Central memory CD8-positive, alpha-beta T cell (primary cell): ENCODE measurements around the gene DLX2.
"Not testable (repeated sequence)": the region's sequence is repeated elsewhere in the genome, so short reads cannot be mapped to it uniquely, and the experiment has no call there.

Source experiments
- ATAC-seq: fragments of 150-1000 bp; cut with Tn5 transposase; replicated peaks from 2 replicates; pipeline ENCODE4 v1.10.0; 2022; ENCODE audit warnings: mild to moderate bottlenecking, moderate FRiP score, moderate number of reproducible peaks; ENCODE audit not compliant: poor library complexity, severe bottlenecking; ENCODE audit errors: extremely low read depth
- DNase-seq, 2 donors: peaks; one replicate each; pipeline ENCODE4 v3.0.0; 2021; ENCODE audit warnings: low spot score in 2 of 2
- H3K27ac Mint-ChIP-seq: one replicate; pipeline ENCODE4 v1.8.0; 2022; ENCODE audit warnings: low read depth, mild to moderate bottlenecking, moderate library complexity, mixed read lengths
- H3K27me3 Mint-ChIP-seq: one replicate; pipeline ENCODE4 v1.8.0; 2022; ENCODE audit warnings: mixed read lengths
- H3K36me3 Mint-ChIP-seq: one replicate; pipeline ENCODE4 v1.8.0; 2022; ENCODE audit warnings: mild to moderate bottlenecking, moderate library complexity, mixed read lengths; ENCODE audit not compliant: insufficient read depth
- H3K4me1 Mint-ChIP-seq: one replicate; pipeline ENCODE4 v1.8.0; 2022; ENCODE audit warnings: mixed read lengths
- H3K4me3 Mint-ChIP-seq: one replicate; pipeline ENCODE4 v1.8.0; 2022; ENCODE audit warnings: mild to moderate bottlenecking, moderate library complexity, mixed read lengths
- H3K9me3 Mint-ChIP-seq: one replicate; pipeline ENCODE4 v1.8.0; 2022; ENCODE audit warnings: mixed read lengths

The DLX2 gene

DNA sequence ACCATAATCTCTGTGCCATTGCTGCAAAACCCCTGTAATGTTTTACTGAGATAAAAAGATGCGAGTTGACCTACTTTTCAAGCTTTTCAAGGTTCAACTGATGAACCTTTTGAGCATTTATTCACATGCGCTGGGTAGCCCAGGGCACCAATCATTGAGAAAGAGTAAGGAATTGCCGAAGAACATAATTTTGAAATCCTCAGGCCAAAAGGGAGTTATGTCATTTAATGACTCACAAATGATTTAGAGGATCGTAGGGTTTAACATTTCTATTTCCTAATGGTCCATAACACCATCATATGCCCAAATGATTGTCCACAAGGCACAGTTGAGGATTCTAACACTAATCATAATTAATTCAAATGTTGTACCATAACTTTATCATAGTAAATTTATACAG, 37.6 kb downstream of the DLX2 start:
- H3K4me3 Mint-ChIP-seq, result no peak overlapping the region
- H3K27ac Mint-ChIP-seq, result no peak overlapping the region
- no peaks in the 10 kb centered on the region for H3K9me3 Mint-ChIP-seq
- no peak for ATAC-seq
- no peaks in the 10 kb centered on the region for H3K27me3 Mint-ChIP-seq
- DNase-seq, result no peak
- H3K36me3 Mint-ChIP-seq, result no peaks in the 10 kb centered on the region
- H3K4me1 Mint-ChIP-seq, result no peaks in the 10 kb centered on the region

DNA sequence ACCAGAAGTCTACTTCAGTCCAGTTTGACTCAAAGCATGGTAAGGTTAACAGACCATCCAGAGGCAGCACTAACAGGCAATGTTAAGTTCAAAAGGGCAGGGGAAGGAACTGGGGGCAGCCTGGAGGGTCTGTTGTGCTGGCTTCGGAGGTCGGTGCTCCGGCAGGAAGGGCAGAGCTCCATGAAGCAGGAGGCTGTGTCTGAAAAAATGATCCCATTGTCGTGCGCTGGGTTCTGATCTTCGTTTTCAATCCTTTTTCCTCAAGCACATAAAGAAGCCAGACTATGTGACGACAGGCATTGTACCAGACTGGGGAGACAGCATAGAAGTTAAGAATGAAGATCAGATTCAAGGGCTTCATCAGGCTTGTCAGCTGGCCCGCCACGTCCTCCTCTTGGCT, 39.3 kb downstream of the DLX2 start:
- Mint-ChIP-seq H3K9me3 (no peaks in the 10 kb centered on the region), H3K4me1 (no peaks in the 10 kb centered on the region), H3K36me3 (no peaks in the 10 kb centered on the region), H3K27ac (no peak overlapping the region), H3K4me3 (no peak overlapping the region), H3K27me3 (no peaks in the 10 kb centered on the region)
- DNase-seq, result no peak
- ATAC-seq, result no peak

GRCh38 chr2:172062402-172063004, 40.2 kb downstream of the DLX2 start:
- no peaks in the 10 kb centered on the region for H3K36me3 Mint-ChIP-seq
- no peaks in the 10 kb centered on the region for H3K27me3 Mint-ChIP-seq
- H3K4me3 Mint-ChIP-seq, result no peak overlapping the region
- no peak overlapping the region for H3K27ac Mint-ChIP-seq
- ATAC-seq (no peak), DNase-seq (no peak)
- no peaks in the 10 kb centered on the region for H3K4me1 Mint-ChIP-seq
- H3K9me3 Mint-ChIP-seq, result no peaks in the 10 kb centered on the region

DNA sequence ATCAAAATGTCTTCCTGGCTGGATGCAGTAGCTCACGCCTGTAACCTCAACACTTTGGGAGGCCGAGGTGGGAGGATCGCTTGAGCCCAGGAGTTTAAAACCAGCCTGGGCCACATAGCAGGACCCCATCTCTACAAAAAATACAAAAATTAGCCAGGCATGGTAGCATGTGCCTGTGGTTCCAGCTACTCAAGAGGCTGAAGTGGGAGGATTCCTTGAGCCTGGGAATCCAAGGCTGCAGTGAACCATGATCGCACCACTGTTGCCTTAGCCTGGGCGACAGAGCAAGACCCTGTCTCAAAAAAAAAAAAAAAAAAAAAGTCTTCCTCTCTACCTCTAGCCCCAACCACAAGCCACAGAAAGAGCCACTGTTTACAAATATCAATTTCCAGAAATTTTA, 42.6 kb downstream of the DLX2 start:
- not testable (repeated sequence) for DNase-seq, H3K9me3 Mint-ChIP-seq, H3K27me3 Mint-ChIP-seq, ATAC-seq, H3K27ac Mint-ChIP-seq, H3K4me3 Mint-ChIP-seq, H3K36me3 Mint-ChIP-seq, H3K4me1 Mint-ChIP-seq

DNA sequence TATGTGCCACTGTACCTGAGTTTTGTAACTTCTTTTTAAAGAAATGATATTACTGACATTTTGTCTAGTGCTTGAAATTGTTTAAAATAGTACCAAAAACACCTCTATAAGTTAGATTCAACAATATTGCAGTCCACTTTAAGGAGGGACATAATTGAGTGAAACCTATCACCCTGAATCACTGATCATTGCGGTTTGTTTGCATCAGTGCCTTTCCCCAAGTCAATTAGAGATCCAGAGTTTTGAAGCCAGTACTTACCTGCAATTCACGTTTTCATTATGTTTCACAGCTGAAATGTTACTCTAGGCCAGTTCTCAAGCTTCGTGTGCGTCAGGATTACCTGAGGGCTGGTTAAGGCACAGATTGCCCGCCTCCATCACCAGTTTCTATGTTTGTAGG, 44.0 kb downstream of the DLX2 start:
- DNase-seq (no peak), ATAC-seq (no peak)
- Mint-ChIP-seq H3K9me3 (no peaks in the 10 kb centered on the region), H3K27ac (no peak overlapping the region), H3K36me3 (no peaks in the 10 kb centered on the region), H3K4me1 (no peaks in the 10 kb centered on the region), H3K27me3 (no peaks in the 10 kb centered on the region), H3K4me3 (no peak overlapping the region)

DNA sequence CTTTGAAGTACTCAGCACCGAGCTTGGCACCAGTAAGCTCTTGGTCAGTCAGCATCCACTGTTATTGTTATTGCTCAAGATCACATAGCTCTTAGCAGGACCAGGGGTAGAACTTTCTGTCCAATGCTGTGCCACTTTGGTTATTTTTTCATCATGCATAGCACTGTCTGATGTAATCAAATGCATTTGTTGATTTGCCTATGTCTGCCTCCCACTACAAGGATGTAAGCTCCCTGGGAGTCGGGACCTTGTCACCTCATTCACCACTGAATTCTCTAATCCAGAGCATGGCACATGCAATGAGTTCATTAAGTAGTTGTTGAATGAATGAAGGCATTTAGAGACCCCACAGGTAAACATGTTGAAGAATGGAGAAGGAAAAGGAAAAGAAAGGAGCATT, 46.4 kb downstream of the DLX2 start:
- Mint-ChIP-seq H3K4me1 (no peaks in the 10 kb centered on the region), H3K27ac (no peak overlapping the region), H3K9me3 (no peaks in the 10 kb centered on the region), H3K27me3 (no peaks in the 10 kb centered on the region), H3K4me3 (no peak overlapping the region), H3K36me3 (no peaks in the 10 kb centered on the region)
- ATAC-seq, result no peak
- DNase-seq, result no peak

GRCh38 chr2:172053486-172053885, 49.2 kb downstream of the DLX2 start:
- ATAC-seq (no peak), DNase-seq (no peak)
- Mint-ChIP-seq H3K4me1 (no peaks in the 10 kb centered on the region), H3K27ac (no peak overlapping the region), H3K4me3 (no peak overlapping the region), H3K27me3 (no peaks in the 10 kb centered on the region), H3K9me3 (no peaks in the 10 kb centered on the region), H3K36me3 (no peaks in the 10 kb centered on the region)

GRCh38 chr2:172052000-172052983, 50.4 kb downstream of the DLX2 start:
- Mint-ChIP-seq H3K4me1 (no peaks in the 10 kb centered on the region), H3K27me3 (no peaks in the 10 kb centered on the region), H3K4me3 (no peak overlapping the region), H3K27ac (no peak overlapping the region), H3K9me3 (no peaks in the 10 kb centered on the region), H3K36me3 (no peaks in the 10 kb centered on the region)
- no peak for ATAC-seq
- no peak for DNase-seq

GRCh38 chr2:172050479-172051125, 52.1 kb downstream of the DLX2 start:
- no peaks in the 10 kb centered on the region for H3K36me3 Mint-ChIP-seq
- ATAC-seq, result no peak
- no peaks in the 10 kb centered on the region for H3K27me3 Mint-ChIP-seq
- no peak overlapping the region for H3K27ac Mint-ChIP-seq
- no peak overlapping the region for H3K4me3 Mint-ChIP-seq
- no peak for DNase-seq
- H3K9me3 Mint-ChIP-seq, result no peaks in the 10 kb centered on the region
- no peaks in the 10 kb centered on the region for H3K4me1 Mint-ChIP-seq

DNA sequence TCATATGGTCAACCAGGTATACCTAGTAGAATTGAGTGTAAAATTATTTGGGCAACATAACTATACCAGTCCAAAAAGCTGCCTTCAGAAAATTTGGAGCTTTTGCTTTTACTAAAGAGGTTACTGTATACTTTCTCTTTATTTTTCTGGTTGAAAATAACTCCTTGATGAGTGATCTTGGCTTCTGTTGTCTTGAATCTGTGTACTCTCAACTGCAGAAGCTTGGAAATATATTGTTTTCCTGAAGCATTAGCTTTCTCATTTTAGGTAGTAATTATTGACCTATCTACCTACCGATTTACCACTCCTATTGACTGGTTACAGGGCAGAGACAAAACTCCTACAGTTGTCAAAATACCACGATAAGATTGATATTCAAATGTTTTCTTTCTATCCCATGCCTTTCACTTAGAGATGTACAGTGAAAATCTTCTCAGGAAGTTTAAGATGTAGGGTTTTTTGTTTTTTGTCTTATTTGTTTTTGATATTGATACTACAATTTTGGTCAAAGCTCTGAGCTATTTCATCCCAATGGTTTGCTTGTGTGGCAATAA, 53.1 kb downstream of the DLX2 start:
- Mint-ChIP-seq H3K36me3 (no peaks in the 10 kb centered on the region), H3K27ac (no peak overlapping the region), H3K4me3 (no peak overlapping the region), H3K4me1 (no peaks in the 10 kb centered on the region), H3K27me3 (no peaks in the 10 kb centered on the region), H3K9me3 (no peaks in the 10 kb centered on the region)
- no peak for ATAC-seq
- no peak for DNase-seq
